GM21529 (cell line): Measurements from ENCODE around the gene CBL.

Experiments
- ATAC-seq: cut with Tn5 transposase; IDR thresholded peaks from one replicate; pipeline ENCODE4 v1.9.1; 2021; ENCODE audit not compliant: unreplicated experiment

Gene CBL

GRCh38 chr11:119263352-119263940, 57.3 kb downstream of the CBL start:
- no peak for ATAC-seq

GRCh38 chr11:119266063-119266462, 59.9 kb downstream of the CBL start:
- no peak for ATAC-seq

- ATAC-seq: no peak
Observed at GRCh38 chr11:119266517-119267255, 60.5 kb downstream of the CBL start.

- ATAC-seq: no peak
Observed at GRCh38 chr11:119267645-119268044, 61.5 kb downstream of the CBL start.

DNA sequence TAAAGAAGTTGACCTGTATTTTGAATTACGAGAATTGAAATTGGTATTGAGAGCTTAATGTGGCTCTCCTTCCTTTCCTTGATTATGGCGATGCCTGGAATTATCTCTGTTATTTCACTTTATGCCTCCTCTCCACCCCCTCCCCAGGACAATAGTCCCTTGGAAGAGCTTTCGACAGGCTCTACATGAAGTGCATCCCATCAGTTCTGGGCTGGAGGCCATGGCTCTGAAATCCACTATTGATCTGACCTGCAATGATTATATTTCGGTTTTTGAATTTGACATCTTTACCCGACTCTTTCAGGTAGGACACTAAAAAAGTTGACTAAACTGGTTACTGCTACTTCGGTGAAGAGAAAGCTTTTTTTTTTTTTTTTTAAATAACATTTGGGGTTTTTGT, 67.6 kb downstream of the CBL start:
- no peak for ATAC-seq

- ATAC-seq: no peak
Observed at GRCh38 chr11:119277660-119278059, 71.5 kb downstream of the CBL start.

- no peak for ATAC-seq
Observed at GRCh38 chr11:119282495-119282894, 76.4 kb downstream of the CBL start.

DNA sequence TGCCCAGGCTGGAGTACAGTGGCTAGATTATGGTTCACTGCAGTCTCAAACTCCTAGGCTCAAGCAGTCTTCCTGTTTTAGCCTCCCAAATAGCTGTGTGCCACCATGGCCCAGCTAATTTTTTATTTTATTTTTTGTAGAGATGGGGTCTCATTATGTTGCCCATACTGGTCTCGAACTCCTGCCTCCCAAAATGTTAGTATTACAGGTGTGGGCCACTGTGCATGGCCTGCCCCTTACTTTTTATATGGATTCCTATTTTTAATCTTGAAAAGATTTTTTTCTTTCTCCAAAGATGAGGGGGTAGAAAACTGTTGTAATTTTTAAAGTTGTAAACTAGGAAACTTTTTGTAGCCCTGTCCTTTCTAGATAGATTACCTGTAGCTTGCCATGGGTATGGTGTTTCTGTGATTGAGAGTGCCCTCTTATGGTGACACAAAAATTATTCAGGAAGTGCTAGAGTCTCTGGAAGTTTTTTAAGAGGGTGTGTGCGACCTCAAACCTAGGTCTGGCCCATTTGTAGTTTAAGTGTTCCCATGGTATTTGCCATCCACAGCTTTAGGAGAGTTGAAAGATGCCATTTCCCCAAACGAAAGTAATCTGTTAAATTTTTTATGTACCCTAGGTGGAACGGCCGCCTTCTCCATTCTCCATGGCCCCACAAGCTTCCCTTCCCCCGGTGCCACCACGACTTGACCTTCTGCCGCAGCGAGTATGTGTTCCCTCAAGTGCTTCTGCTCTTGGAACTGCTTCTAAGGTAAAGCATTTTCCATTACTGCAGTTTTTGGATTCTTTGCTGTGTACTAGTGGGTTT, 78.4 kb downstream of the CBL start:
- no peak for ATAC-seq

GRCh38 chr11:119285431-119285830, 79.3 kb downstream of the CBL start:
- ATAC-seq: no peak

GRCh38 chr11:119288219-119288618, 82.1 kb downstream of the CBL start:
- no peak for ATAC-seq

DNA sequence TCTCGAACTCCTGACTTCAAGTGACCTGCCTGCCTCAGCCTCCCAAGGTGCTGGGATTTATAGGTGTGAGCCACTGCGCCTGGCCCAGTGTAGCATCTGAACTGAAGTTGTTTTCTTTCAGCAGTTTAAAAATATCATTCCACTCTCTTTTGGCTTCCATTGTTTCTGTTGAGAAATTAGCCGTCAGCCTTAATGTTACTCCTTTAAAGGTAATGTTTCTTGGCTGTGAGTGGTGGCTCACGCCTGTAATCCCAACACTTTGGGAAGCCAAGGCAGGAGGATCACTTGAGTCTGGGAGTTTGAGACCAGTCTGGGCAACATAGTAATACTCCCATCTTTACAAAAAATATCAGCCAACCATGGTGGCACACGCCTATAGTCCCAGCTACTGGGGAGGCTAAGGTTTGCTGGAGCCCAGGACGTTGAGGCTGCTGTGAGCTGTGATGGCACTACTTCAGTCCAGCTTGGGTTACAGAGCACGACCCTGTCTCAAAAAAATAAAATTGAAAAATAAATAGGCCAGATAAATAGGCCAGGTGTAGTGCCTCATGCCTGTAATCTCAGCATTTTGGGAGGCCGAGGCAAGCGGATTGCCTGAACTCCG, 84.9 kb downstream of the CBL start:
- ATAC-seq: no peak

- no peak for ATAC-seq
Observed at GRCh38 chr11:119293461-119293860, 87.3 kb downstream of the CBL start.

GRCh38 chr11:119295178-119295577, 89.0 kb downstream of the CBL start:
- ATAC-seq: no peak

- ATAC-seq: no peak
Observed at GRCh38 chr11:119297938-119298337, 91.8 kb downstream of the CBL start.

DNA sequence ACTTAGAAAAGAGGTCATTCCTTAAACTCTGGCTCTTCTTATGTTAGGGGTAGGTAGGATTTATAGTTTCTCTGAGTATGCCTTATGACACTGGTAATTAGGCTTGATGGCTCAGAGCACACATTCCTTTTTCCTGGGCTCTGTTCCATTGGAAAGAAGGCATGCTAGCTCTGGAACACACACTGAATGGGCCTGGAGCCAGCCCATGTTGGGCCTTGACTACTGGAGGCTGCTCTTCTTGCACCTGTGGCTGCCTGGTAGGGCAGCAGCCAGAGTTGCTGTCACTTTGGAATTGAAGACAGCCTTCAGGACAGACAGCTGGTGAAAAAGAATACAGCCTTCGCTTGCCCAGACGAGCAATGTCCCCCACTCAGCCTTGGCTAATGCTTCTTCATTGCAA, 92.6 kb downstream of the CBL start:
- ATAC-seq: no peak

DNA sequence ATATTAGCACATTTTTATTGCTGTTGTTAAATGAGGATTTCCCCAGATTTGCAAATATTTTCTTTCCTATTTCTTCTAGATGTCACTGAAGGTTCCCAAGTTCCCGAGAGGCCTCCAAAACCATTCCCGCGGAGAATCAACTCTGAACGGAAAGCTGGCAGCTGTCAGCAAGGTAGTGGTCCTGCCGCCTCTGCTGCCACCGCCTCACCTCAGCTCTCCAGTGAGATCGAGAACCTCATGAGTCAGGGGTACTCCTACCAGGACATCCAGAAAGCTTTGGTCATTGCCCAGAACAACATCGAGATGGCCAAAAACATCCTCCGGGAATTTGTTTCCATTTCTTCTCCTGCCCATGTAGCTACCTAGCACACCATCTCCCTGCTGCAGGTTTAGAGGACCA, 93.3 kb downstream of the CBL start:
- ATAC-seq: no peak

GRCh38 chr11:119300198-119300964, 94.2 kb downstream of the CBL start:
- no peak for ATAC-seq

- no peak for ATAC-seq
Observed at GRCh38 chr11:119303227-119303718, 97.1 kb downstream of the CBL start.

GRCh38 chr11:119305556-119306372, 99.6 kb downstream of the CBL start:
- no peak for ATAC-seq

- ATAC-seq: no peak
Observed at GRCh38 chr11:119306373-119306890, 100.3 kb downstream of the CBL start.
